Subcutaneous adipose tissue (tissue), 4 donors: ENCODE results near the gene NEUROD1. TPM values are rescaled to one million over a fixed set of nuclear protein-coding genes. Genes with fewer than 3 reads are reported as not detected.

Experiments
- total RNA-seq, 4 donors: library from RNA; depleted of rRNA; stranded (reverse); fragments of >200 nt; gene quantifications; one replicate each; pipeline ENCODE4 v1.1.0, GENCODE V29; 2016
- TF ChIP-seq, protein P1 (sequence below): fragments of 450-650 bp; IDR thresholded peaks from one replicate; pipeline ENCODE4 v1.5.1; 2016; ENCODE audit warnings: low read depth, mild to moderate bottlenecking, control low read depth, antibody characterized with exemption, moderate library complexity

Gene NEUROD1
- total RNA-seq = not detected

GRCh38 chr2:181680055-181680936 lies at the start of gene NEUROD1:
Gene NEUROD1 (minus strand): TSS chr2:181680517. CDS start chr2:181678860, 1,657 bp downstream.
- TF ChIP-seq, protein P1, sequence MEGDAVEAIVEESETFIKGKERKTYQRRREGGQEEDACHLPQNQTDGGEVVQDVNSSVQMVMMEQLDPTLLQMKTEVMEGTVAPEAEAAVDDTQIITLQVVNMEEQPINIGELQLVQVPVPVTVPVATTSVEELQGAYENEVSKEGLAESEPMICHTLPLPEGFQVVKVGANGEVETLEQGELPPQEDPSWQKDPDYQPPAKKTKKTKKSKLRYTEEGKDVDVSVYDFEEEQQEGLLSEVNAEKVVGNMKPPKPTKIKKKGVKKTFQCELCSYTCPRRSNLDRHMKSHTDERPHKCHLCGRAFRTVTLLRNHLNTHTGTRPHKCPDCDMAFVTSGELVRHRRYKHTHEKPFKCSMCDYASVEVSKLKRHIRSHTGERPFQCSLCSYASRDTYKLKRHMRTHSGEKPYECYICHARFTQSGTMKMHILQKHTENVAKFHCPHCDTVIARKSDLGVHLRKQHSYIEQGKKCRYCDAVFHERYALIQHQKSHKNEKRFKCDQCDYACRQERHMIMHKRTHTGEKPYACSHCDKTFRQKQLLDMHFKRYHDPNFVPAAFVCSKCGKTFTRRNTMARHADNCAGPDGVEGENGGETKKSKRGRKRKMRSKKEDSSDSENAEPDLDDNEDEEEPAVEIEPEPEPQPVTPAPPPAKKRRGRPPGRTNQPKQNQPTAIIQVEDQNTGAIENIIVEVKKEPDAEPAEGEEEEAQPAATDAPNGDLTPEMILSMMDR = no peak

- TF ChIP-seq, protein P1 = no peak
Measured at GRCh38 chr2:181725476-181725875, 45.2 kb upstream of the NEUROD1 start.

GRCh38 chr2:181724662-181725061 lies 44.3 kb upstream of the NEUROD1 start:
- TF ChIP-seq, protein P1 = no peak

GRCh38 chr2:181723731-181724130 lies 43.4 kb upstream of the NEUROD1 start:
- TF ChIP-seq, protein P1 = no peak

GRCh38 chr2:181715033-181715630 lies 34.8 kb upstream of the NEUROD1 start:
- TF ChIP-seq, protein P1 = no peak

DNA sequence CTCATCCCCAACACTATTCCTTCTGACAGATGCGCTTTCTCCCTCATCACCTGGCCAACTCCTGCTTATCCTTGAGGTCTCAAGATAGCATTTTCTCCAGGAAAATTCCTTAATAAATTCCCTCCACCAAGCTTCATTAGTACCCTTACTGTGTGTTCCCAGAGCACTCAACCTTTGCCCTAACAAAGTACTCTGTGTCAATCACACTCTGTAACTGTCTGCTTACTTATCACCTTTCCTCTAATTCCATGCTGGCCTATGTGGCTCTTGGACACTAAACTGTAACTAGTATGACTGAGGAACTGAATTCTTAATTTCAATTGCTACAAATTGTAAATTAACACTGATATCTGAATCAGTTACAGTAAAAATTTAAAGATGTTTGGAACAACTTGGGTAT lies 17.9 kb upstream of the NEUROD1 start:
- TF ChIP-seq, protein P1 = no peak

DNA sequence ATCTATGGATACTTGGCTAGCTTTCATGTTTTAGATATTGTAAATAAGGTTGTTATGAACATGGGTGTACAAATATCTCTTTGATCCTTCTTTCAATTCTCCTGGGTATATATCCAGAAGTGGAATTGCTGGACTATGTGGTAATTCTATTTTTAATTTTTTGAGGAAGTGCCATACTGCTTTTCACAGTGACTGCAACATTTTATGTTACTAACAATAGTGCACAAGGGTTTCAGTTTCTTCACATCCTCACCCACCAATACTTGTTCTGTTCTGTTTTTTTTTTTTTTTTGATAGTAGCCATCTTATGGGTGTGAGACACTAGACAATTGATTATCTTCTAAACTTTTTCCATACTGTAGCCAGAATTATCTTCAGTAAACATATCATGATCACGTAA lies 17.3 kb upstream of the NEUROD1 start:
- TF ChIP-seq, protein P1 = no peak
